DMS153 treated with DMSO at 0.1 percent for 48 hours (cell line): ENCODE data around the gene EVI2A.
"Not testable (repeated sequence)": the region's sequence is repeated elsewhere in the genome, so short reads cannot be mapped to it uniquely, and the experiment has no call there.

ENCODE experiments used
- DNase-seq: peaks from one replicate; lab custom pipeline; 2025; ENCODE audit not compliant: unreplicated experiment; lab: John Stamatoyannopoulos, UW

EVI2A gene

DNA sequence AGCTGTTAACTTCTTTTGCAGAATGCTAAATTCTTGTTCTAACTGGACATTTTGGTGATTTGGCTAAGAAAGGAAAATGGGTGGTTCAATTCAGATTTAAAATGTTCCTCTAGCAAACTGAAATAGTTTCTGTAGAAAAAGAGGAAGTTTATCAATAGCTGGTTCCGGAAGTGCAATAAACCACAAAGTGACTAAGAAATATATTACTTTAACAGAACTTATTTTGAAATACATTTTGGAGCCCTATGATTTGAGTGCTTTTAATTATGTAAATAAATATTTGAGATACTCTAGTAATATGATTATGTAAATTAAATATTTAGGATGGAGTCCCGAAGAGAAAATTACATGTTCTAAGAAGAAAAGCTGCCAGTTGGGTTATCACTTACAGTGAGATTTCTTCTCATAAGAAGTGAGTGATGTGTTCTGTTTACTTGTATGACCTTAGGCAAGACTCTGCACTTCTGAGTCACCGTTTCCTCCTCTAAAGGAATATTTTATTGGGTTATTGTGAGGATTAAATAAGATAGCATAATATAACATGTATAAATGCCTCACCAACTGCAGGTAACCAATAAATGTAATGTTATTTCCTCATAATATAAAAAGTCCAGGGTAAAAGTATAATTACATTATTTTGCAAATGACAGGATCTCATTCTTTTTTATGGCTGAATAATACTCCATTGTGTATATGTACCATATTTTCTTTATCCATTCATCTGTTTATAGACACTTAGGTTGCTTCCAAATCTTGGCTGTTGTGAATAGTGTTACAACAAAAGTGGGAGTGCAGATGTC, 7.2 kb downstream of the EVI2A start, which contains the start of gene EVI2B:
Gene EVI2B, minus strand, starts transcription at position 73 of the 800 bp plus-strand sequence. CDS start 8,445 bp downstream, outside the sequence.
- no peak for DNase-seq

DNA sequence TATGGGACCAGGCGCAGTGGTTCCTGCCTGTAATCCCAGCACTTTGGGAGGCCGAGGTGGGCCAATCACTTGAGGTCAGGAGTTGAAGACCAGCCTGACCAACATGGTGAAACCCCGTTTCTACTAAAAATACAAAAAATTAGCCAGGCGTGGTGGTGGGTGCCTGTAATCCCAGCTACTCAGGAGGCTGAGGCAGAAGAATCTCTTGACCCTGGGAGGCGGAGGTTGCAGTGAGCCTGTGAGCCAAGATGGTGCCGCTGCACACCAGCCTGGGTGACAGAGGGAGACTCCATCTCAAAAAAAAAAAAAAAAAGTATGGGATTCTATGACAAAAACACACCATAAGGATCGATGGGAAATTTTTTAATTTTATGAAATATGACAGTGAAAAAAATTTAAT, 9.2 kb downstream of the EVI2A start:
- not testable (repeated sequence) for DNase-seq

DNA sequence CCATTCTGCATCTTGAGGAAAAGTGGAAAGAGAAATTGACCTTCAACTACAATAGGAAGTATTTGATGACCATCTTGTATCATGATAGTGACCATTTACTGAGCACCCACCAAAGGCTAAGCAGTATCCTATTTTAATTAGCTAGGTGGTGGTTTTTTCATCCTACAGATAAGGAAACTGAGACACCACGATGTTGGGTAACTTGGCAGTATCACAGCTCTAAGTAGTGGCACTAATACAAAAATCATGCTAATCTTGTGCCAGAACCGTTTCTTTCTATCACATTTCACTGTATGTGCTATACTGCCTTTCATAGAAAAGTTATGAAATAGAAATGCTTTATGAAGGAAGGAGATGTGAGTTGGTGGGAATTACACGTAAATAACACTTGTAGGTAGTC, 9.9 kb downstream of the EVI2A start:
- no peak for DNase-seq

- DNase-seq, result no peak
Observed at GRCh38 chr17:31310886-31311285, 10.5 kb downstream of the EVI2A start.

GRCh38 chr17:31310260-31310659, 11.2 kb downstream of the EVI2A start:
- no peak for DNase-seq

DNA sequence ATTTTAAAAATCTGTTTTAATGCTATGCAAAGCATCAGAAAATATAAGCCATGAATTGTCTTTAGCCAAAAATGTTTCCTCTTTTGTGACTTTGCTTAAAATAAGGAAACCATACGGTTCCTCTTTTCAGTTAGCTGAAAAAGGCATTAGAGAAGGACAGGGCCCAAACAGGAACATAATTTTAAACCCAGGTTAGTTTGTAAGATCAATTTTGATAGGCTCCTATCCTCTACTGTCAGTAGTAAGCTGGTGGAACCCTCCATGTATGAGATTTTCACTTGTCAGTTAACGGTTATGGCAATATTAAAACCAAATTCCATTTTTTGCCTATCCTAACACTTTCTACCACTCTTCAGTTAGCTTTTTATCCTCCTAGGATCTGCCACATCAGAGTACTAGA, 11.9 kb downstream of the EVI2A start:
- no peak for DNase-seq

DNA sequence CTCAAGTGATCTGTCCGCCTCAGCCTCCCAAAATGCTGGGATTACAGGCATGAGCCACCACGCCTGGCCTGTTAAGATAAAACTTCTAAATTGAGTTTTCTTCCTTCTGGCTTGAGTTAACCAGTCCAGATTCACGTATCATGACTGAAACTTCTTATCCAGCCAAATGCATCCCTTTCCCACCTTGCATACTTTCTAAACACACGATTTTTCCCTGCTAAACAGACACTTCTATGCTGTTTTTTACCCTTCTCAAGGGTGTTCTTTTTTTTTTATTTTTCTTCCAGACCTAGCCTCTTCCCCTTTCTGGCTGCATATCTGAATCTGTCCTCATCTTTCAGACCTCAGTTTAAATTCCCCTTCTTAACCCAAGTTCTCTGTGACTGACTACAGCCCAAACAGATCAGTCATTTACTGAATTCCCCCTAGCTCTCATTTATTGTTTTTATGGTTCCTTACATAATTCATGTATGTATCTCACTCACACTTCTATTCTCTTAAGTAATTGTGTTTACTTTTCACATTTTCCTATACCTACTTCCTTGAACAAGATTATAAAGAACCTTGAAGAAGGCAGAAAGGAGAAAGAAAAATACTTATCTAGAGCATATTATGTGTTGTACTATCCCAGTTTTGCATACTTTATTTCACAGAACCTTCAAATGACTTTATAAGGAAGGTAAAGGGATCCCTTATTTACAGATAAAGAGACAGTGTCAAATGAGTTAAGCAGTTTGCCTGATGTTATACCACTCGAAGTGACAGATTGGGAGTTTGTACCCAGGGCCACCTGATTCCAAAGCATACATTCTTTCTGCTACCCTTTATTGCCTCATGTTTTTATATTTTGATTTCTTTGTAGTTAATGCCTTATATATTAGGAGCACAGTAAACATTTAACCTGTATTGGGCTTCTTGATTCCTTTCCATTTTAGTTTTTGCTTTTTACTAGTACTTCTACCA, 12.8 kb downstream of the EVI2A start:
- DNase-seq, result no peak

DNA sequence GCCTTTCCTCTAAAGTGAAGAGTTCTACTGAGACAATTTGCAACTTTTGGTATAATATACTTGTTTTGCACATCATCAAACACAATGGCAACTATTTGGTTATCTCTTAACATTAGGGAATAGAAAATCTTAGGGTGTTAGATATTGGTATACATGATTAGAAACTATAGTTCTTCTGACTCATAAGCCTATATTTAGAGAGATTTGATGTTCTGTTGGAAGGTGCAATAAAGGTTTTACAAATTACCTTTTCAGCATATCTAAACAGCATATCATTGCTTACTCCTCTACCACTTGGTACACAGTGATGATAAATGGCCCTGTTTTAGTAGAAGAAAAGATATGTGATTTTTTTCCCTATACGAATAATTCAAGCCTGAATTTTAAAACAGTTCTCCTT, 13.8 kb downstream of the EVI2A start:
- no peak for DNase-seq

GRCh38 chr17:31299624-31300023, 21.8 kb downstream of the EVI2A start:
- no peak for DNase-seq

GRCh38 chr17:31297090-31297489, 24.3 kb downstream of the EVI2A start, which contains the start of gene OMG:
Gene OMG (minus strand): TSS chr17:31297239. CDS start chr17:31296331, 908 bp downstream.
- DNase-seq, result no peak

GRCh38 chr17:31296142-31296541, 25.3 kb downstream of the EVI2A start:
- DNase-seq, result no peak

GRCh38 chr17:31295489-31295871, 25.9 kb downstream of the EVI2A start:
- no peak for DNase-seq

- no peak for DNase-seq
Observed at GRCh38 chr17:31294820-31295488, 26.5 kb downstream of the EVI2A start.

DNA sequence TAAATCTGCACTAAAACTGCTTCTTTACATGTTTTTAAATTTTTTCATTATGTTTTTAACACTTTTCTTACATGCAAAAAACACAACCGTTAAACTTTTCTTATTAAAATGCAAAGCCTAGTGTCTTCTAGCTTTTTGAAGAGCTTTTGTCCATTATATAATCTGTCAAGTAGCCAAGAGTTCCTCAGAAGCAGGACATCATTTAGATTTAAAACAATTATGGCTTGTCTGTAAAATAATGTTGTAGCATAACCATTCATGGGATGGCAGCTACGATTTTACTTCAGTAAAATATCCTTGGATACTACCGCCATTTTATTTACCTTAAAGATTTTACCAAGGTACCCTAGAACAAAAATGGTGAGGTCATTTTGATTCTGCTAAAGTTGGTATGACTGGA, 27.2 kb downstream of the EVI2A start:
- no peak for DNase-seq

DNA sequence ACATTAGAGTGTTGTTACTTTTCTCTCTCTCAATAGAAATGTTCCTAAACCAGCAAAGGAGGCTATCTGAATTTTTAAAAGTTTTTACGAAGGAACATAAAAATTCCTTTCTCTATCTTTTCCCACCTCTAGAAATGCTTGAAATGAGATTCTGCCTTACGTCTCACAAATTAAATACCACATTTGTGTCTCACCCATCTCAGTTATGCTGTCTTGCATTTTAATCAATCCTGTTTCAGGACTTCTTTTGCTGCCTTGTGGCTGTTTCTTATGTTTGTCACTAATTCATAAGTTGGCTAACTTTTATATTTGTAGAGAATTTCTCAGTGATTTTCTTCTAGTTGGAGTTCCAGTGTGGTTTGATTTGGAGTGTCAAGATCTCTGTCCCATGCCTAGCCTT, 27.8 kb downstream of the EVI2A start:
- DNase-seq, result no peak

- no peak for DNase-seq
Observed at GRCh38 chr17:31291820-31292219, 29.6 kb downstream of the EVI2A start.

GRCh38 chr17:31289790-31290189, 31.6 kb downstream of the EVI2A start:
- DNase-seq, result no peak

GRCh38 chr17:31287932-31288331, 33.5 kb downstream of the EVI2A start:
- DNase-seq, result not testable (repeated sequence)

- no peak for DNase-seq
Observed at GRCh38 chr17:31286587-31286986, 34.8 kb downstream of the EVI2A start.

DNA sequence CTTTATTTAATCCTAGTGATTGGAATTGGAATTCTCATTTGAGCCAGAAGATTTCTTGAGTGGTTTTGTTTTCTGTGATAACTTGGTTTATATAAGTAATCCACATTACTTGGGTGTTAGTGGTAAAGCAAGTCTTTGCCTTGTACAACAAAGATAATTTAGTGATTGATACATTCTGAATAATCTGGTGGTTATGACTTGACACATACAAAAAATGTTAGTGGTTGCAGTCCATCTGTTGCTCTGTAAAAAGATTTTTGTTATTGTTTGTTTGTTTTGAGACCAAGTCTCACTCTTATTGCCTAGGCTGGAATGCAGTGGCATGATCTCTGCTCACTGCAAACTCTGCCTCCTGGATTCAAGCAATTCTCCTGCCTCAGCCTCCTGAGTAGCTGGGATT, 37.6 kb downstream of the EVI2A start:
- DNase-seq, result no peak

- no peak for DNase-seq
Observed at GRCh38 chr17:31281061-31281460, 40.4 kb downstream of the EVI2A start.
